Subcutaneous abdominal adipose tissue (tissue), 5 donors: ENCODE data around the gene LYPD3.

Experiments
- H3K27ac ChIP-seq: one replicate; pipeline ENCODE4 v1.7.0; 2013; ENCODE audit warnings: low read depth, mild to moderate bottlenecking, inconsistent platforms, low read length, moderate library complexity
- H3K27me3 ChIP-seq, 5 donors: one replicate each; pipeline ENCODE4 v1.7.0; 2013; ENCODE audit warnings: low read length in 5 of 5, inconsistent platforms in 1 of 5; ENCODE audit not compliant: control insufficient read depth in 5 of 5, insufficient read depth in 4 of 5
- H3K36me3 ChIP-seq, 5 donors: one replicate each; pipeline ENCODE4 v1.7.0; 2013; ENCODE audit warnings: low read length in 5 of 5; ENCODE audit not compliant: control insufficient read depth in 5 of 5, insufficient read depth in 5 of 5
- H3K4me1 ChIP-seq, 5 donors: one replicate each; pipeline ENCODE4 v1.7.0; 2013; ENCODE audit warnings: low read length in 5 of 5, mild to moderate bottlenecking in 3 of 5, moderate library complexity in 1 of 5; ENCODE audit not compliant: control insufficient read depth in 5 of 5, insufficient read depth in 5 of 5
- H3K4me3 ChIP-seq, 5 donors: one replicate each; pipeline ENCODE4 v1.7.0; 2013; ENCODE audit warnings: low read length in 5 of 5, low read depth in 1 of 5
- H3K9ac ChIP-seq, 5 donors: one replicate each; pipeline ENCODE4 v1.7.0; 2013; ENCODE audit warnings: low read length in 5 of 5, mild to moderate bottlenecking in 4 of 5, moderate library complexity in 3 of 5
- H3K9me3 ChIP-seq, 5 donors: one replicate each; pipeline ENCODE4 v1.7.0; 2013; ENCODE audit warnings: low read length in 5 of 5; ENCODE audit not compliant: control insufficient read depth in 5 of 5
- donor health status: healthy.
- donor health status: healthy.
- donor health status: healthy.
- donor health status: healthy.
- donor health status: healthy.

Gene LYPD3

GRCh38 chr19:43489310-43489709 lies 23.9 kb upstream of the LYPD3 start:
- Histone ChIP-seq H3K9me3 (no peaks in the 10 kb centered on the region), H3K9ac (no peak overlapping the region), H3K27ac (no peak overlapping the region), H3K36me3 (no peaks in the 10 kb centered on the region), H3K27me3 (no peaks in the 10 kb centered on the region), H3K4me1 (peaks cover 0 to 5% (median 0%) of the 10 kb centered on the region in 5 donors), H3K4me3 (no peak overlapping the region)

GRCh38 chr19:43488179-43488578 lies 22.8 kb upstream of the LYPD3 start:
- H3K4me1 ChIP-seq = peaks cover 0 to 5% (median 0%) of the 10 kb centered on the region in 5 donors
- H3K27me3 ChIP-seq = no peaks in the 10 kb centered on the region
- no peak overlapping the region for H3K9ac ChIP-seq
- no peak overlapping the region for H3K4me3 ChIP-seq
- no peak overlapping the region for H3K27ac ChIP-seq
- H3K9me3 ChIP-seq = no peaks in the 10 kb centered on the region
- no peaks in the 10 kb centered on the region for H3K36me3 ChIP-seq

GRCh38 chr19:43486412-43486811 lies 21.0 kb upstream of the LYPD3 start:
- Histone ChIP-seq H3K4me1 (peaks cover 0 to 5% (median 0%) of the 10 kb centered on the region in 5 donors), H3K4me3 (no peak overlapping the region), H3K27ac (no peak overlapping the region), H3K36me3 (no peaks in the 10 kb centered on the region), H3K27me3 (no peaks in the 10 kb centered on the region), H3K9ac (no peak overlapping the region), H3K9me3 (no peaks in the 10 kb centered on the region)

GRCh38 chr19:43485951-43486350 lies 20.5 kb upstream of the LYPD3 start:
- H3K4me3 ChIP-seq = no peak overlapping the region
- no peaks in the 10 kb centered on the region for H3K36me3 ChIP-seq
- H3K9me3 ChIP-seq = no peaks in the 10 kb centered on the region
- peaks cover 0 to 5% (median 0%) of the 10 kb centered on the region in 5 donors for H3K4me1 ChIP-seq
- H3K9ac ChIP-seq = no peak overlapping the region
- H3K27me3 ChIP-seq = no peaks in the 10 kb centered on the region
- no peak overlapping the region for H3K27ac ChIP-seq

- H3K27ac ChIP-seq = no peak overlapping the region
- H3K4me1 ChIP-seq = peaks cover 0 to 5% (median 0%) of the 10 kb centered on the region in 5 donors
- no peak overlapping the region for H3K9ac ChIP-seq
- H3K9me3 ChIP-seq = no peaks in the 10 kb centered on the region
- no peak overlapping the region for H3K4me3 ChIP-seq
- H3K27me3 ChIP-seq = no peaks in the 10 kb centered on the region
- no peaks in the 10 kb centered on the region for H3K36me3 ChIP-seq
Measured at GRCh38 chr19:43483281-43483680, 17.9 kb upstream of the LYPD3 start.

- Histone ChIP-seq H3K4me3 (no peak overlapping the region), H3K27me3 (no peaks in the 10 kb centered on the region)
Measured at GRCh38 chr19:43482193-43482592, 16.8 kb upstream of the LYPD3 start.

GRCh38 chr19:43481701-43482100 lies 16.3 kb upstream of the LYPD3 start:
- Histone ChIP-seq H3K9me3 (no peaks in the 10 kb centered on the region), H3K4me3 (no peak overlapping the region), H3K4me1 (peaks cover 0 to 5% (median 0%) of the 10 kb centered on the region in 5 donors), H3K36me3 (no peaks in the 10 kb centered on the region), H3K27me3 (no peaks in the 10 kb centered on the region), H3K9ac (no peak overlapping the region), H3K27ac (no peak overlapping the region)

More at GRCh38 chr19:43482193-43482592, 16.8 kb upstream of the LYPD3 start:
- Histone ChIP-seq H3K27ac (no peak overlapping the region), H3K9me3 (no peaks in the 10 kb centered on the region), H3K36me3 (no peaks in the 10 kb centered on the region), H3K4me1 (peaks cover 0 to 5% (median 0%) of the 10 kb centered on the region in 5 donors), H3K9ac (no peak overlapping the region)

GRCh38 chr19:43480574-43480973 lies 15.2 kb upstream of the LYPD3 start:
- H3K4me3 ChIP-seq = no peak overlapping the region
- peaks cover 0 to 5% (median under 1%) of the 10 kb centered on the region in 5 donors for H3K4me1 ChIP-seq
- no peaks in the 10 kb centered on the region for H3K9me3 ChIP-seq
- no peaks in the 10 kb centered on the region for H3K27me3 ChIP-seq
- H3K27ac ChIP-seq = no peak overlapping the region
- no peak overlapping the region for H3K9ac ChIP-seq
- no peaks in the 10 kb centered on the region for H3K36me3 ChIP-seq

GRCh38 chr19:43479961-43480561 lies 14.7 kb upstream of the LYPD3 start:
- H3K4me1 ChIP-seq = peaks cover 0 to 8% (median 6%) of the 10 kb centered on the region in 5 donors
- H3K36me3 ChIP-seq = no peaks in the 10 kb centered on the region
- no peaks in the 10 kb centered on the region for H3K9me3 ChIP-seq
- H3K27me3 ChIP-seq = no peaks in the 10 kb centered on the region
- no peak overlapping the region for H3K9ac ChIP-seq
- no peak overlapping the region for H3K27ac ChIP-seq
- H3K4me3 ChIP-seq = no peak overlapping the region

- Histone ChIP-seq H3K4me1 (peaks cover 0 to 16% (median 12%) of the 10 kb centered on the region in 5 donors), H3K36me3 (no peaks in the 10 kb centered on the region), H3K9me3 (no peaks in the 10 kb centered on the region), H3K4me3 (no peak overlapping the region), H3K27me3 (no peaks in the 10 kb centered on the region), H3K9ac (no peak overlapping the region), H3K27ac (no peak overlapping the region)
Measured at GRCh38 chr19:43479226-43479625, 13.8 kb upstream of the LYPD3 start.
